K562 (cell line): ENCODE data around the gene LACTB. TPM values are rescaled to one million over a fixed set of nuclear protein-coding genes. Genes with fewer than 3 reads are reported as not detected.

Experiments
- ATAC-seq: fragments of 200-7000 bp; cut with Tn5 transposase; 3 replicates; pipeline ENCODE4 v1.9.1; 2020; ENCODE audit warnings: moderate library complexity
- BruUV-seq: library from RNA; stranded (reverse); fragments of 400-500 nt; replicated peaks from 2 replicates; lab custom pipeline; 2021; lab: Mats Ljungman, UMichigan
- CTCF ChIA-PET: fragments of 300-600 bp; formaldehyde crosslinking; extraction: SDS; loops from one replicate; lab custom pipeline; 2021; ENCODE audit warnings: low intra/inter-chr PET ratio; lab: Yijun Ruan, JAX
- POLR2A ChIA-PET: fragments of 300-600, 350-650 bp; sonication (Branson Sonifier 250); formaldehyde crosslinking; extraction: SDS; loops from one replicate; lab custom pipeline; 2021; ENCODE audit warnings: antibody characterized with exemption, inconsistent platforms; lab: Yijun Ruan, JAX
- DNase-seq, 4 experiments: peaks; one replicate each; pipeline versions ENCODE4 v3.0.0 to v3.0.0-alpha.2; 2011 to 2018; ENCODE audit warnings: low spot score in 3 of 4, mixed read lengths in 3 of 4; ENCODE audit errors: extremely low read depth in 1 of 4
- FAIRE-seq: peaks from 2 replicates; lab custom pipeline; 2011; peaks lifted over from hg19 to GRCh38; lab: Jason Lieb, UNC
- H2AFZ ChIP-seq: 2 replicates; pipeline ENCODE4 v1.6.0; 2011; ENCODE audit warnings: low read depth, low read length, control low read depth, inconsistent platforms
- H3K27ac ChIP-seq: fragments of 200-600 bp; 3 replicates; pipeline ENCODE4 v1.8.0; 2011; ENCODE audit warnings: low read depth, mild to moderate bottlenecking, control low read depth, inconsistent platforms, low read length, moderate library complexity, mixed read lengths; ENCODE audit errors: extremely low read depth
- H3K27me3 ChIP-seq, 2 experiments: fragments of 300-600 bp in 1 of 2; 2 replicates in 1 of 2; 3 replicates in 1 of 2; pipeline versions ENCODE4 v1.6.0 to v1.8.0; 2011; ENCODE audit warnings: inconsistent platforms in 2 of 2, low read length in 2 of 2, mild to moderate bottlenecking in 1 of 2, mixed read lengths in 1 of 2, moderate library complexity in 1 of 2; ENCODE audit not compliant: control insufficient read depth in 2 of 2, insufficient read depth in 2 of 2
- H3K36me3 ChIP-seq: fragments of 300-600 bp; 3 replicates; pipeline ENCODE4 v1.8.0; 2011; ENCODE audit warnings: mild to moderate bottlenecking, low read length, inconsistent platforms; ENCODE audit not compliant: control insufficient read depth, insufficient read depth
- H3K4me1 ChIP-seq, 2 experiments: fragments of 200-600 bp in 1 of 2; replicated peaks in 1 of 2; 2 replicates in 1 of 2; 3 replicates in 1 of 2; pipeline versions ENCODE4 v1.5.1 to v1.8.0; 2011; ENCODE audit warnings: inconsistent platforms in 2 of 2, low read length in 2 of 2, mild to moderate bottlenecking in 1 of 2, mixed read lengths in 1 of 2, moderate library complexity in 1 of 2; ENCODE audit not compliant: control insufficient read depth in 2 of 2, insufficient read depth in 2 of 2
- H3K4me2 ChIP-seq: 2 replicates; pipeline ENCODE4 v1.6.1; 2011; ENCODE audit warnings: low read length, control low read depth, inconsistent platforms, mixed read lengths; ENCODE audit not compliant: insufficient read depth
- H3K4me3 ChIP-seq: fragments of 200-600 bp; sonication (generic), shearing (Covaris generic); 2 replicates; pipeline ENCODE4 v1.5.1; 2016; ENCODE audit warnings: control low read depth, inconsistent platforms
- H3K79me2 ChIP-seq: fragments of 200-600 bp; 3 replicates; pipeline ENCODE4 v1.8.0; 2011; ENCODE audit warnings: low read length, inconsistent platforms; ENCODE audit not compliant: control insufficient read depth, insufficient read depth
- H3K9ac ChIP-seq, 2 experiments: 2 replicates each; pipeline versions ENCODE4 v1.6.0 to v1.6.1; 2011; ENCODE audit warnings: low read depth in 2 of 2, low read length in 2 of 2, control low read depth in 1 of 2, inconsistent platforms in 1 of 2, mild to moderate bottlenecking in 1 of 2, mixed read lengths in 1 of 2; ENCODE audit not compliant: insufficient read depth in 1 of 2
- H3K9me1 ChIP-seq: one replicate; pipeline ENCODE4 v1.6.0; 2011; ENCODE audit warnings: inconsistent platforms, mild to moderate bottlenecking, low read length, moderate library complexity; ENCODE audit not compliant: control insufficient read depth, insufficient read depth
- H3K9me3 ChIP-seq: replicated peaks from 2 replicates; pipeline ENCODE4 v1.5.1; 2011; ENCODE audit warnings: low read depth, low read length, inconsistent platforms; ENCODE audit not compliant: control insufficient read depth, insufficient read depth
- H4K20me1 ChIP-seq: replicated peaks from 2 replicates; pipeline ENCODE4 v1.6.1; 2011; ENCODE audit warnings: low read length, inconsistent platforms, mixed read lengths; ENCODE audit not compliant: control insufficient read depth, insufficient read depth
- CBX3 ChIP-seq, 2 experiments: IDR thresholded peaks; 1 replicate in 1 of 2; 2 replicates in 1 of 2; pipeline ENCODE4 v1.6.1; 2012; ENCODE audit warnings: inconsistent platforms in 2 of 2, low read length in 2 of 2, borderline replicate concordance in 1 of 2, control low read depth in 1 of 2
- FOXA3 ChIP-seq, 2 experiments: fragments of 450-650 bp in 1 of 2; sonication (generic) in 1 of 2; formaldehyde crosslinking; IDR thresholded peaks in 1 of 2; conservative IDR thresholded peaks in 1 of 2; 2 replicates each; pipeline versions ENCODE4 v1.4.0 to v1.8.0; 2020 to 2022; ENCODE audit warnings: mild to moderate bottlenecking in 2 of 2, missing genetic modification reagents in 1 of 2
- FOXK2 ChIP-seq, 2 experiments: fragments of 450-650 bp; IDR thresholded peaks in 1 of 2; conservative IDR thresholded peaks in 1 of 2; 2 replicates each; pipeline ENCODE4 v1.6.1; 2016; ENCODE audit warnings: low read depth in 2 of 2, mild to moderate bottlenecking in 1 of 2
- GABPB2 ChIP-seq: fragments of 250-450 bp; sonication (Bioruptor Pico); conservative IDR thresholded peaks from 2 replicates; pipeline ENCODE4 v1.5.1; 2021; ENCODE audit warnings: mild to moderate bottlenecking
- HLTF ChIP-seq: fragments of 450-650 bp; IDR thresholded peaks from 2 replicates; pipeline ENCODE4 v1.6.1; 2016
- MYNN ChIP-seq, 2 experiments: sonication (generic); formaldehyde crosslinking in 1 of 2; IDR thresholded peaks; 2 replicates each; pipeline versions ENCODE4 v1.5.0 to v1.6.1; 2016 to 2020; ENCODE audit warnings: antibody characterized with exemption in 1 of 2, missing genetic modification reagents in 1 of 2
- PCBP1 ChIP-seq: fragments of 200-400 bp; formaldehyde crosslinking; IDR thresholded peaks from 2 replicates; pipeline ENCODE4 v1.6.1; 2018; ENCODE audit warnings: mild to moderate bottlenecking, low read depth, low read length; ENCODE audit not compliant: poor library complexity, severe bottlenecking
- POLR2A ChIP-seq: fragments of 450-650 bp; conservative IDR thresholded peaks from 2 replicates; pipeline ENCODE4 v1.6.1; 2016
- RREB1 ChIP-seq: fragments of 250-450 bp; sonication (Bioruptor Pico); IDR thresholded peaks from 2 replicates; pipeline ENCODE4 v1.4.0; 2020
- SAFB ChIP-seq: fragments of 200-400 bp; formaldehyde crosslinking; IDR thresholded peaks from 2 replicates; pipeline ENCODE4 v1.6.1; 2017; ENCODE audit warnings: low read depth, low read length, borderline replicate concordance
- SUPT5H ChIP-seq: fragments of 450-650 bp; IDR thresholded peaks from 2 replicates; pipeline ENCODE4 v1.6.1; 2016
- TAF9B ChIP-seq: fragments of 450-650 bp; IDR thresholded peaks from 2 replicates; pipeline ENCODE4 v1.6.1; 2018; ENCODE audit warnings: mild to moderate bottlenecking; ENCODE audit not compliant: partially characterized antibody
- TFAM ChIP-seq: fragments of 250-450 bp; sonication (Bioruptor Pico); conservative IDR thresholded peaks from 2 replicates; pipeline ENCODE4 v1.5.0; 2021; ENCODE audit warnings: mild to moderate bottlenecking, moderate library complexity
- ZNF124 ChIP-seq: sonication (generic); formaldehyde crosslinking; IDR thresholded peaks from 2 replicates; pipeline ENCODE4 v1.8.1; 2022; ENCODE audit warnings: missing genetic modification reagents
- ZNF217 ChIP-seq: sonication (generic); formaldehyde crosslinking; IDR thresholded peaks from 2 replicates; pipeline ENCODE4 v1.8.0; 2022; ENCODE audit warnings: mild to moderate bottlenecking, missing genetic modification reagents
- ZNF830 ChIP-seq: fragments of 250-450 bp; sonication (Bioruptor Pico); IDR thresholded peaks from 2 replicates; pipeline ENCODE4 v1.5.0; 2021; ENCODE audit warnings: mild to moderate bottlenecking
- WGBS: fragments of 100-300 bp; shearing (Covaris generic); methylation state at CpG from one replicate; pipeline ENCODE4 v1.1.6; 2016; ENCODE audit warnings: low coverage, mixed read lengths; ENCODE audit not compliant: insufficient coverage; ENCODE audit errors: missing lambda C conversion rate; 5-methylcytosine and 5-hydroxymethylcytosine counted together
- in situ Hi-C: fragments of 300-500 bp; cut with MboI; formaldehyde crosslinking; loops from 4 replicates; pipeline ENCODE4 v1.15.0; 2018; ENCODE audit warnings: inconsistent platforms, mixed read lengths
- intact Hi-C: fragments of 100-400 bp; cut with micrococcal nuclease; formaldehyde crosslinking; loops from 2 replicates; pipeline ENCODE4 v1.14.2; 2022
- polyA plus RNA-seq, 8 experiments: library from polyadenylated mRNA; depleted of rRNA in 4 of 8; stranded (reverse) in 5 of 8; unstranded in 3 of 8; fragments of >200 nt; fragmentation: Nextera tagmentation in 2 of 8; fragmentation: Illumina TruSeq in 1 of 8; extraction: Ambion mirVana in 2 of 8; extraction: Trizol in 1 of 8; gene quantifications; 2 replicates each; pipeline versions ENCODE4 v1.2.1 to v1.2.3, GENCODE V29; 2011 to 2014; ENCODE audit warnings: inconsistent platforms in 1 of 8, missing spikeins in 1 of 8
- total RNA-seq, 7 experiments: library from RNA; depleted of rRNA in 6 of 7; stranded (reverse); fragments of >200 nt in 6 of 7; fragmentation: Illumina TruSeq in 2 of 7; extraction: Trizol in 2 of 7; gene quantifications; 2 replicates each; pipeline versions ENCODE4 v1.2.1 to v1.2.3, GENCODE V29; 2011 to 2021; ENCODE audit warnings: low replicate concordance in 1 of 7
- TF ChIP-seq, protein P1 (sequence below): fragments of 250-450 bp; sonication (Bioruptor Pico); IDR thresholded peaks from 2 replicates; pipeline ENCODE4 v1.8.0; 2021; ENCODE audit warnings: borderline replicate concordance, mild to moderate bottlenecking, moderate library complexity; ENCODE audit not compliant: poor library complexity, severe bottlenecking

The LACTB gene
- total and polyA plus RNA-seq, 9 of the 15 experiments (the other 6 are each of a cell fraction or from before 2014, with no cell fraction given), result 3.1 to 15.5 (median 9.8) TPM

GRCh38 chr15:63111481-63111880 lies 10.2 kb upstream of the LACTB start (continued):
- no peak for TF ChIP-seq RREB1 (CRISPR knock-in tag)
- TF ChIP-seq POLR2A, result no peak

DNA sequence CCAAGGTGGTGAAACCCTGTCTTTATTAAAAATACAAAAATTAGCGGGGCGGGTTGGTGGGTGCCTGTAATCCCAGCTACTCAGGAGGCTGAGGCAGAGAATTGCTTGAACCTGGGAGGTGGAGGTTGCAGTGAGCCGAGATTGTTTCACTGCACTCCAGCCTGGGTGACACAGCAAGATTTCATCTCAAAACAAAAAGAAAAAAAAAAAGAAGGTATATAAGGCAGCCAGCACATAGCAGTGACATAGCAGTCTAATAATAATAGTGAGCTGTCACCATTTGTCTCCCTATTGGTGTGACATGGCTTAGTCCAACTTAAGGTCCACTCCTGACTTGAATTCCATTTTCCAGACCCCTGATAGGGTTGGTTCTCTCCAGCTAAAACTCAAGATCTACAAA lies 8.8 kb upstream of the LACTB start:
- POLR2A ChIA-PET, result interaction anchor here (0.8 kb wide), 1 partner anchor 39 kb away, joined by 3 read pairs; no protein-coding TSS in a partner anchor
- DNase-seq, result peak in 1 of 4 experiments; percentile 28
- Histone ChIP-seq H4K20me1 (no peaks in the 10 kb centered on the region), H3K9ac (no peak overlapping the region), H3K4me3 (no peak overlapping the region), H3K27ac (no peak overlapping the region), H3K4me2 (no peak overlapping the region), H2AFZ (no peak overlapping the region), H3K9me3 (no peaks in the 10 kb centered on the region), H3K9me1 (no peaks in the 10 kb centered on the region), H3K79me2 (no peaks in the 10 kb centered on the region), H3K4me1 (peaks cover 0 to 33% of the 10 kb centered on the region in 2 experiments; a peak in 4 of 5 replicates), H3K36me3 (no peaks in the 10 kb centered on the region), H3K27me3 (no peaks in the 10 kb centered on the region)
- intact Hi-C loops, result loop anchor here (5.0 kb wide), 1 partner anchor 44 kb away; the partner anchor contains the start of gene RPS27L
- in situ Hi-C loops, result no loop called here
- CTCF ChIA-PET, result no interaction called here
- BruUV-seq, result no TSS peak
- ATAC-seq, result peak; percentile 20; the same call in 2 of the 3 replicates
- no peak for FAIRE-seq
- WGBS, result 25% methylated on average over 3 of the region's 3 CpGs
- TF ChIP-seq GABPB2 (no peak), TFAM (no peak), TAF9B (no peak), SUPT5H (no peak), MYNN (IDR thresholded peaks at IDR 0.05) (no peak), MYNN (CRISPR knock-in tag; IDR thresholded peaks at IDR 0.05) (no peak), FOXA3 (CRISPR knock-in tag; conservative IDR thresholded peaks at IDR 0.05 in 1 of 2, IDR thresholded peaks at IDR 0.05 in 1 of 2) (no peak), CBX3 (IDR thresholded peaks at IDR 0.05; ENCODE audit: borderline replicate concordance in 1 of 2, low read length in 2 of 2) (no peak), ZNF217 (CRISPR knock-in tag) (no peak), ZNF124 (no peak), FOXK2 (conservative IDR thresholded peaks at IDR 0.05 in 1 of 2, IDR thresholded peaks at IDR 0.05 in 1 of 2; ENCODE audit: low read depth in 2 of 2) (peak in 1 of 2 experiments; percentile 51; a peak in 1 of 4 replicates), PCBP1 (no peak), SAFB (no peak), HLTF (no peak), ZNF830 (CRISPR knock-in tag) (no peak)
- TF ChIP-seq, protein P1, sequence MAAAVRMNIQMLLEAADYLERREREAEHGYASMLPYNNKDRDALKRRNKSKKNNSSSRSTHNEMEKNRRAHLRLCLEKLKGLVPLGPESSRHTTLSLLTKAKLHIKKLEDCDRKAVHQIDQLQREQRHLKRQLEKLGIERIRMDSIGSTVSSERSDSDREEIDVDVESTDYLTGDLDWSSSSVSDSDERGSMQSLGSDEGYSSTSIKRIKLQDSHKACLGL (CRISPR knock-in tag), result no peak
